GM19468 (cell line): ENCODE results near the gene FHIP1A.

Source experiments
- ATAC-seq: cut with Tn5 transposase; IDR thresholded peaks from one replicate; pipeline ENCODE4 v1.9.1; 2021; ENCODE audit warnings: mild to moderate bottlenecking, moderate library complexity, moderate number of reproducible peaks; ENCODE audit not compliant: unreplicated experiment; ENCODE audit errors: extremely low read depth

FHIP1A gene

GRCh38 chr4:151446208-151446607 is 37.2 kb downstream of the FHIP1A start:
- no peak for ATAC-seq

DNA sequence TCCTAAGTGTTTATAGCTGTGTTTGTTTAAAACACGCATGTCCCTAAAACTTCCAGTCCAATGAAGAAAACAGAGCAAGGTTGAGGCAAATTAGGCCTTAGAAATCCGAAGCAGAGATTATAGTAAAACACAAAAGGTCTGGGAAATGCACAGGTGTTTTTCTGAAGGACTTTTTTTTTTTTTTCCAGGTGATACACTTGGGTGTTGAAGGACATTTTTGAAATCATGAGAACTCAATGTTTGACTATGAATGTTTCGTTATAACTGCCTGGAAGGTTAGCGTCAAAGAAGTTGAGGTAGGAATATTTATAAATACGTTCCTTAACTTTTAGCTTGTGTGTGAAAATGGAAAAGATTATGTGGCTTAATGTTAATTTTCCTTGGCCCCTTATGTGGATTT is 45.5 kb downstream of the FHIP1A start:
- ATAC-seq, result no peak

- no peak for ATAC-seq
These were observed 46.2 kb downstream of the FHIP1A start for GRCh38 chr4:151455212-151455611.

DNA sequence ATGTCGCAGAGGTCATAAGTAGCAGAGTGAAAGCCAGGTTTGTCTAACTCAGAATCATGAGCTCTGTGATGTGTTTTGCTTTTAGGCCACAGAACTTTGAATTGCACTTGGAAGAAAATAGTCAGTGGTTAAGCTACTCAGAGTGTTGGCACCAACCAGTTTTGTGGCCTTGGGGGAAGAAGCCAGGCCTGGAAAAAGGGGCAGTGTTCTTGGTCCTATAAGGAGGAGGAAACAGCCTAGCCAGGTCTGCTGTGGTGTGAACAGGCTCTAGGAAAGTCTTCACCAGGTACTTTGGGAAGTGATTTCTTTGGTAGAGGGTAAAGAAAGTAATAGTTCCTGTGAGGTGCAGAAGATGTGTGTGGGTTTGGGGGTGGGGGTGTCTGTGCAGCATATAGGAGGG is 49.2 kb downstream of the FHIP1A start:
- no peak for ATAC-seq
